OCI-LY1 (cell line): ENCODE measurements around the gene PIK3IP1.

Source experiments
- H2AFZ ChIP-seq: fragments of 200-600 bp; sonication (generic), shearing (Covaris generic); 2 replicates; pipeline ENCODE4 v1.6.0; 2014; ENCODE audit warnings: antibody characterized with exemption, mild to moderate bottlenecking, low read length
- H3F3A ChIP-seq: fragments of 200-600 bp; sonication (generic), shearing (Covaris generic); 2 replicates; pipeline ENCODE4 v1.6.0; 2014; ENCODE audit warnings: mild to moderate bottlenecking, antibody characterized with exemption, low read length, moderate library complexity; ENCODE audit not compliant: insufficient read depth
- H3K27ac ChIP-seq: fragments of 200-600 bp; sonication (generic); 2 replicates; pipeline ENCODE4 v1.5.1; 2014; ENCODE audit warnings: low read length, mixed run types, mild to moderate bottlenecking, low read depth; ENCODE audit not compliant: poor library complexity, severe bottlenecking
- H3K27me3 ChIP-seq: fragments of 200-600 bp; sonication (generic); 2 replicates; pipeline ENCODE4 v1.6.0; 2014; ENCODE audit warnings: antibody characterized with exemption, mild to moderate bottlenecking, low read length, moderate library complexity; ENCODE audit not compliant: insufficient read depth
- H3K36me3 ChIP-seq: fragments of 200-600 bp; sonication (generic); 2 replicates; pipeline ENCODE4 v1.6.1; 2014; ENCODE audit warnings: mild to moderate bottlenecking, antibody characterized with exemption, low read length, moderate library complexity, mixed read lengths; ENCODE audit not compliant: insufficient read depth
- H3K4me1 ChIP-seq: fragments of 200-600 bp; sonication (generic); 2 replicates; pipeline ENCODE4 v1.5.1; 2014; ENCODE audit warnings: mild to moderate bottlenecking, low read length, moderate library complexity; ENCODE audit not compliant: insufficient read depth, severe bottlenecking
- H3K4me2 ChIP-seq: fragments of 200-600 bp; sonication (generic), shearing (Covaris generic); 2 replicates; pipeline ENCODE4 v1.6.1; 2014; ENCODE audit warnings: low read length
- H3K4me3 ChIP-seq: fragments of 200-600 bp; sonication (generic); 2 replicates; pipeline ENCODE4 v1.5.1; 2014; ENCODE audit warnings: low read length, low read depth, mild to moderate bottlenecking, mixed read lengths; ENCODE audit not compliant: poor library complexity, severe bottlenecking
- H3K79me2 ChIP-seq: fragments of 200-600 bp; shearing (Covaris generic); 2 replicates; pipeline ENCODE4 v1.6.1; 2016; ENCODE audit warnings: mixed run types, low read length, mixed read lengths; ENCODE audit not compliant: insufficient read depth
- H3K9ac ChIP-seq: fragments of 200-600 bp; sonication (generic), shearing (Covaris generic); 2 replicates; pipeline ENCODE4 v1.6.1; 2014; ENCODE audit warnings: mild to moderate bottlenecking, low read length, mixed read lengths
- H3K9me2 ChIP-seq: fragments of 200-600 bp; sonication (generic), shearing (Covaris generic); 2 replicates; pipeline ENCODE4 v1.6.1; 2014; ENCODE audit warnings: low read depth, mild to moderate bottlenecking, low read length, mixed read lengths
- H3K9me3 ChIP-seq: fragments of 200-600 bp; shearing (Covaris generic); 2 replicates; pipeline ENCODE4 v1.6.1; 2014; ENCODE audit warnings: low read length, mixed read lengths
- H4K20me1 ChIP-seq: fragments of 200-600 bp; sonication (generic), shearing (Covaris generic); 2 replicates; pipeline ENCODE4 v1.6.0; 2016; ENCODE audit warnings: mild to moderate bottlenecking, low read length; ENCODE audit not compliant: insufficient read depth
- EZH2 ChIP-seq: fragments of 200-600 bp; sonication (generic), shearing (Covaris generic); IDR thresholded peaks from 2 replicates; pipeline ENCODE4 v1.8.0; 2017; ENCODE audit warnings: borderline replicate concordance, mixed run types, mild to moderate bottlenecking, antibody characterized with exemption, low read length, moderate library complexity, mixed read lengths
- TF ChIP-seq, protein P1 (sequence below): fragments of 200-600 bp; sonication (generic), shearing (Covaris generic); IDR thresholded peaks from 2 replicates; pipeline ENCODE4 v1.5.1; 2017; ENCODE audit warnings: mild to moderate bottlenecking, antibody characterized with exemption, low read length, moderate library complexity, mixed read lengths

The PIK3IP1 gene

DNA sequence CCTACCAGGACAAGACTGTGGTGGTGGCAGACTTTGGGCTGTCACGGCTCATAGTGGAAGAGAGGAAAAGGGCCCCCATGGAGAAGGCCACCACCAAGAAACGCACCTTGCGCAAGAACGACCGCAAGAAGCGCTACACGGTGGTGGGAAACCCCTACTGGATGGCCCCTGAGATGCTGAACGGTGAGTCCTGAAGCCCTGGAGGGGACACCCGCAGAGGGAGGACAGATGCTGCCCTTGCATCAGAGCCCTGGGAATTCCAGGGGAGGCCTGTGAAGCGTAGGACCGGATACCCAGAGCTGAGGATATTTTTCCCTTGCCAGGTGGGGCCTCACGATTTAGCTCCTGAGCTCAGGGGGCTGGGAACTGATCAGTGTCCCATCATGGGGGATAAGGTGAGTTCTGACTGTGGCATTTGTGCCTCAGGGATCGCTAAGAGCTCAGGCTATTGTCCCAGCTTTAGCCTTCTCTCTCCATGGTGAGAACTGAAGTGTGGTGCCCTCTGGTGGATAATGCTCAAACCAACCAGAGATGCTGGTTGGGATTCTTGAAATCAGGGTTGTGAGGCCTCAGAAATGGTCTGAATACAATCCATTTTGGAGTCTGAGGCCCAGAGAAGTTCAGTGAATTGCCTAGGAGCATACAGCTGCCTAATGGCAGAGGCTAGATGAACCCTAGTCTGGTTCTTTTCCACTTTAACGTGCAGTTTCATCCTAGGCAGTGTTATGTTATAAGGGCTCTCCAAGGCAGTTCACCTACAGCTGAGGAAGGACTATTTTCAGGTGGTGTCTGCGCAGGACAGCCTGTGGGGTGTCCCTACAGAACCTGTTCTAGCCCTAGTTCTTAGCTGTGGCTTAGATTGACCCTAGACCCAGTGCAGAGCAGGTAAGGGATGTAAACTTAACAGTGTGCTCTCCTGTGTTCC lies 19.5 kb downstream of the PIK3IP1 start:
- H3K79me2 ChIP-seq = no peaks in the 10 kb centered on the region
- TF ChIP-seq EZH2 = no peak
- TF ChIP-seq, protein P1, sequence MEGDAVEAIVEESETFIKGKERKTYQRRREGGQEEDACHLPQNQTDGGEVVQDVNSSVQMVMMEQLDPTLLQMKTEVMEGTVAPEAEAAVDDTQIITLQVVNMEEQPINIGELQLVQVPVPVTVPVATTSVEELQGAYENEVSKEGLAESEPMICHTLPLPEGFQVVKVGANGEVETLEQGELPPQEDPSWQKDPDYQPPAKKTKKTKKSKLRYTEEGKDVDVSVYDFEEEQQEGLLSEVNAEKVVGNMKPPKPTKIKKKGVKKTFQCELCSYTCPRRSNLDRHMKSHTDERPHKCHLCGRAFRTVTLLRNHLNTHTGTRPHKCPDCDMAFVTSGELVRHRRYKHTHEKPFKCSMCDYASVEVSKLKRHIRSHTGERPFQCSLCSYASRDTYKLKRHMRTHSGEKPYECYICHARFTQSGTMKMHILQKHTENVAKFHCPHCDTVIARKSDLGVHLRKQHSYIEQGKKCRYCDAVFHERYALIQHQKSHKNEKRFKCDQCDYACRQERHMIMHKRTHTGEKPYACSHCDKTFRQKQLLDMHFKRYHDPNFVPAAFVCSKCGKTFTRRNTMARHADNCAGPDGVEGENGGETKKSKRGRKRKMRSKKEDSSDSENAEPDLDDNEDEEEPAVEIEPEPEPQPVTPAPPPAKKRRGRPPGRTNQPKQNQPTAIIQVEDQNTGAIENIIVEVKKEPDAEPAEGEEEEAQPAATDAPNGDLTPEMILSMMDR = peak; percentile 78
- no peak overlapping the region for H2AFZ ChIP-seq
- H3K36me3 ChIP-seq = peaks cover 53% of the 10 kb centered on the region
- H3K9ac ChIP-seq = no peak overlapping the region
- no peaks in the 10 kb centered on the region for H3K27me3 ChIP-seq
- H3K9me3 ChIP-seq = no peaks in the 10 kb centered on the region
- no peaks in the 10 kb centered on the region for H3F3A ChIP-seq
- H3K9me2 ChIP-seq = no peaks in the 10 kb centered on the region
- H3K4me3 ChIP-seq = no peak overlapping the region
- no peak overlapping the region for H3K27ac ChIP-seq
- no peaks in the 10 kb centered on the region for H3K4me1 ChIP-seq
- no peak overlapping the region for H3K4me2 ChIP-seq
- no peaks in the 10 kb centered on the region for H4K20me1 ChIP-seq

DNA sequence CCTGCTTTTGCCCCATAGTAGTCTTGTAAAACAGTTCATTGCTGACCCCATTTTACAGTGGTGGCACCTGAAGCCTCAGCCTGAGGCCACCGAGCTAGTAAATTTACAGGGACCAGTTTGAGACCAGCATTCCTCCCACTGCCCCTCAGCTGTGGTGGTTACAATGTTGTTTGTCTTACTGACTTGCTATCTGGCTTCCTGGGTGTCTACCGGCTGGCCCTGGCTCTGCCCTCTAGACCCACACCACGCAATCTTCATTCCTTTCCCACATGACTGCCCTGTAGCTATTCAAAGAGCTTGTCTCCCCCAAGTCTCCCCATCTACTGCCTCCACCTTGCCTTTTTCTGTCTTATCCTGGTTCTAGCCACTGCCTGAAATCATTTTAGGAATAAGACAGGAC lies 20.8 kb downstream of the PIK3IP1 start:
- Histone ChIP-seq H3K36me3 (peaks cover 53% of the 10 kb centered on the region), H3K27ac (no peak overlapping the region), H2AFZ (no peak overlapping the region), H3K79me2 (no peaks in the 10 kb centered on the region), H3K4me1 (no peaks in the 10 kb centered on the region), H3K27me3 (no peaks in the 10 kb centered on the region), H3K9me2 (no peaks in the 10 kb centered on the region), H3F3A (no peaks in the 10 kb centered on the region), H3K4me2 (no peak overlapping the region), H3K9me3 (no peaks in the 10 kb centered on the region), H3K4me3 (no peak overlapping the region), H4K20me1 (no peaks in the 10 kb centered on the region), H3K9ac (no peak overlapping the region)
- TF ChIP-seq, protein P1 = no peak
- no peak for TF ChIP-seq EZH2

DNA sequence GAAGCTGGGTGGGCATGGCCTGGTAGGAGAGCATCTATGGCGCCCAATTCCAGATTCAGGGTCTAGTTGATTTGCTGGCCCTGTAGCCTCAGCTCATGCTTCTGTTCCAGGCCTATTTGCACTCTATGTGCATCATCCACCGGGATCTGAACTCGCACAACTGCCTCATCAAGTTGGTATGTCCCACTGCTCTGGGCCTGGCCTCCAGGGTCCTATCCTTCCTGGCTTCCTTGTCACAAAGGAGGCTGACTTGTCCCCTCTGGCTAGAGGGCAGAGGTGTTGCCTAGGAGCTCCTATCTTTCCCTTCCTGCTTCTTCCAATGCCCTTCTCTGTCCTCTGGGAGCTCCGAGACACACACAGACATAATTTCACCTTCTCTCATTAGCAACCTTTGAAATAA lies 21.3 kb downstream of the PIK3IP1 start:
- Histone ChIP-seq H3K4me2 (no peak overlapping the region), H2AFZ (no peak overlapping the region), H3K9ac (no peak overlapping the region), H3K36me3 (peaks cover 51% of the 10 kb centered on the region), H3K9me2 (no peaks in the 10 kb centered on the region), H3K4me1 (no peaks in the 10 kb centered on the region), H3K27me3 (no peaks in the 10 kb centered on the region), H4K20me1 (no peaks in the 10 kb centered on the region), H3K9me3 (no peaks in the 10 kb centered on the region), H3K79me2 (no peaks in the 10 kb centered on the region), H3K27ac (no peak overlapping the region), H3F3A (no peaks in the 10 kb centered on the region), H3K4me3 (no peak overlapping the region)
- no peak for TF ChIP-seq EZH2
- TF ChIP-seq, protein P1 = no peak
